Memory B cell (primary cell): Measurements from ENCODE around the gene KCMF1.

Experiments
- ATAC-seq: fragments of 150-1000 bp; cut with Tn5 transposase; 2 replicates; pipeline ENCODE4 v1.10.0; 2021; ENCODE audit warnings: low read depth, mild to moderate bottlenecking, moderate library complexity
- DNase-seq, 2 donors: peaks; one replicate each; pipeline ENCODE4 v3.0.0; 2022; ENCODE audit warnings: low spot score in 2 of 2
- H3K27ac Mint-ChIP-seq: one replicate; pipeline ENCODE4 v1.8.0; 2022; ENCODE audit warnings: mild to moderate bottlenecking, moderate library complexity, mixed read lengths
- H3K27me3 Mint-ChIP-seq: one replicate; pipeline ENCODE4 v1.8.0; 2022; ENCODE audit warnings: mixed read lengths
- H3K36me3 Mint-ChIP-seq: one replicate; pipeline ENCODE4 v1.8.0; 2022; ENCODE audit warnings: mild to moderate bottlenecking, mixed read lengths
- H3K4me1 Mint-ChIP-seq: one replicate; pipeline ENCODE4 v1.8.0; 2022; ENCODE audit warnings: mixed read lengths
- H3K4me3 Mint-ChIP-seq: one replicate; pipeline ENCODE4 v1.8.0; 2022; ENCODE audit warnings: mild to moderate bottlenecking, moderate library complexity, mixed read lengths
- H3K9me3 Mint-ChIP-seq: one replicate; pipeline ENCODE4 v1.8.0; 2022; ENCODE audit warnings: mixed read lengths

The KCMF1 gene

GRCh38 chr2:85049236-85049635 lies 78.3 kb downstream of the KCMF1 start:
- H3K4me1 Mint-ChIP-seq: no peaks in the 10 kb centered on the region
- H3K36me3 Mint-ChIP-seq: peaks cover 27% of the 10 kb centered on the region
- no peak overlapping the region for H3K27ac Mint-ChIP-seq
- no peaks in the 10 kb centered on the region for H3K27me3 Mint-ChIP-seq
- no peaks in the 10 kb centered on the region for H3K9me3 Mint-ChIP-seq
- no peak overlapping the region for H3K4me3 Mint-ChIP-seq
- ATAC-seq (no peak), DNase-seq (no peak)

- DNase-seq: no peak
- Mint-ChIP-seq H3K36me3 (peaks cover 20% of the 10 kb centered on the region), H3K27me3 (no peaks in the 10 kb centered on the region), H3K9me3 (no peaks in the 10 kb centered on the region), H3K4me1 (no peaks in the 10 kb centered on the region), H3K4me3 (no peak overlapping the region), H3K27ac (no peak overlapping the region)
- no peak for ATAC-seq
These were observed 82.8 kb downstream of the KCMF1 start for GRCh38 chr2:85053802-85054201.

DNA sequence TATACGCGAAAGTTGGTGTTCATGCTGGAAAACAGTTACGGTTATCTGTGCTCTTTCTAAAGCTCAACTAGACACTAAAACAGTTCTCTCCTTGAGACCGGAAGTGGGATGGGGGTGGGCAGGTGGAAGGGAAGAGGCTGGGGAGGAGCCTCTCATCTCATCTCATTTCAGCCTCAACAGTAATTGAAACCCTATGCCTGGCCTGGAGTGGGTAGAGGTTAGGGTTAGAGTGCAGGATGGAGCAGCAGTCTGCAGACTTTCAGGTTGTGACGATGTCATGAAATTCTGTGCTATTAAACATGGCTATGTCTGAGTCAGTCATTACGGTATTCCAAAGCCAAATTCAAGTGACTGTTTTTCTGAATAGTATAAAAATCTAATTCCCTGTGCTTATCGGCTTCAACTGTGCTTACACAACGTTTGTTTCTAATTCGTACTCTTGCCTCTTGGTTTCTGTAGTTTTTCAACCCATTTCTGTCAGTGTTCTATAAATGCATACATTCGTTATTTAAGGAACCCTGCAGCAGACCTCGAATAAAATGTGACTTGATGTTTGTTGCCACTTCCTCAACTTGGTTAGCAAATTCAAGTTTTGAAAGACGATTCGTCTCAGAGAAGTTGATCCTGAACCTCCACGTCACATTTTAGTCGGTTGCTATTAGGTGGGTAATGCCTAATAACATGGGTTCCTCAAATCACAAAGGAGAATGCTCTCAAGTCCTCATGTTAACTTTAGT lies 86.4 kb downstream of the KCMF1 start:
- ATAC-seq (no peak), DNase-seq (no peak)
- Mint-ChIP-seq H3K36me3 (peaks cover 10% of the 10 kb centered on the region), H3K9me3 (no peaks in the 10 kb centered on the region), H3K4me3 (no peak overlapping the region), H3K27me3 (peaks cover 3% of the 10 kb centered on the region), H3K4me1 (no peaks in the 10 kb centered on the region), H3K27ac (no peak overlapping the region)

DNA sequence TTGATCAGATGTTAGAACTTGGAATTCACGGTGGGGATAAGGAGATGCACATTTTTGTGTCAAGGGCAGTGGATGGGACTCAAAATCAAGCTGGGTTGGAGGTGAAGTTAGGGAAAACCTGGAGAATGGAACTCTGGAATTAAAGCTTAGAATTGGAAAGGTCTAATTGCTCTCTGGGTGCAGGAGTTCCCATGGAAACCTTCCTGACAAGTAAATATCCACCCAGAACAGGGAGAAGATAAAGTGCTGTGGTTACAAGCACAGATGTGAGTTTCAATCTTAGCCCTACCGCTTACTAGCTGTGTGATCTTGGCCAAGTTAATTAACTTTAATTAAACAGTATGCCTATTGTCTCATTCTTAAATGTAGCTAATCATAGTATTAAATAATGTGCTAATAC lies 90.9 kb downstream of the KCMF1 start:
- H3K27ac Mint-ChIP-seq: no peak overlapping the region
- peaks cover 5% of the 10 kb centered on the region for H3K4me1 Mint-ChIP-seq
- DNase-seq (no peak), ATAC-seq (no peak)
- H3K9me3 Mint-ChIP-seq: peaks cover 3% of the 10 kb centered on the region
- H3K4me3 Mint-ChIP-seq: no peak overlapping the region
- H3K27me3 Mint-ChIP-seq: peaks cover 16% of the 10 kb centered on the region
- no peaks in the 10 kb centered on the region for H3K36me3 Mint-ChIP-seq

DNA sequence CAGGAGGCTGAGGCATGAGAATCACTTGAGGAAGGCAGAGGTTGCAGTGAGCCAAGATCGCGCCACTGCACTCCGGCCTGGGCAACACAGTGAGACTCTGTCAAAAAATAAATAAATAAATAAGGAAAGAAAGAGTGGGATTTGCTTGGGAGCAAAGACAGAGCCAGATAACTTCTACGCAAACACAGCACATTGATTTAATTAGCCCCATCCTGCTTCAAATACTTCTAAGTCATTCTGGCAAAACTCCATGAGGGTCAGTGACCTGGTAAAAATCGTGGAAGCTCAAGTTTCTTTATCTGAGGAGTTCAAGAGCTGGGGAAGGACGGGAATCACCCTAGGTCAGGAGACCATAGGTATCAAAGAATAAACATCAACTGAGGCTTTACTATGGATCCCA lies 91.6 kb downstream of the KCMF1 start:
- H3K27ac Mint-ChIP-seq: no peak overlapping the region
- H3K9me3 Mint-ChIP-seq: peaks cover 3% of the 10 kb centered on the region
- H3K27me3 Mint-ChIP-seq: peaks cover 16% of the 10 kb centered on the region
- H3K4me3 Mint-ChIP-seq: no peak overlapping the region
- H3K36me3 Mint-ChIP-seq: no peaks in the 10 kb centered on the region
- ATAC-seq (no peak), DNase-seq (no peak)
- peaks cover 12% of the 10 kb centered on the region for H3K4me1 Mint-ChIP-seq

DNA sequence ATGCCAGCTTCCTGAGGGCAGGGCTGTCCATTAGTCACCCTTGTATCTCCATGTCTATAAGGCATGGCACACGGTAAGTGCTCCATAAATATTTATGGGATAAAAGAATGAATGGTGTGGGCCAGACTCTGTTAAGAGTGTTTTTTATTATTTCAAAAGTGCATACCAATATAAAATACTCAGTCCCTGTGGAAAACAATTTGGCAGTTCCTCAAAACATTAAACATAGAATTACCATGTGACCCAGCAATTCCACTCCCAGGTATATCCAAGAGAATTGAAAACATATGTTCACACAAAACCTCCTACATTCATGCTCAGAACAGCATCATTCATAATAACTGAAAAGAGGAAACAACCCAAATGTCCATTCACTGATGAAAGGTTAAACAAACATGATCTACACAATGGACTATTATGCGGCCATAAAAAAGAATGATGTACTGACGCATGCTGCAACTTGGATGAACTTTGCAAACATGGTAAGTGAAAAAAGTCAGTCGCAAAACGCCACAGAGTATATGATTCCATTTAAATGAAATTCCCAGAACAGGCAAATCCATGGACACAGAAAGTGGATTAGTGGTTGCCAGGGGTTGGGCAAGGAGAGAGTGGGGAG lies 93.1 kb downstream of the KCMF1 start:
- H3K27ac Mint-ChIP-seq: no peak overlapping the region
- peaks cover 3% of the 10 kb centered on the region for H3K9me3 Mint-ChIP-seq
- no peak overlapping the region for H3K4me3 Mint-ChIP-seq
- H3K4me1 Mint-ChIP-seq: peaks cover 12% of the 10 kb centered on the region
- DNase-seq: no peak
- peaks cover 16% of the 10 kb centered on the region for H3K27me3 Mint-ChIP-seq
- ATAC-seq: no peak
- H3K36me3 Mint-ChIP-seq: no peaks in the 10 kb centered on the region

GRCh38 chr2:85064927-85065577 lies 94.1 kb downstream of the KCMF1 start:
- peaks cover 16% of the 10 kb centered on the region for H3K27me3 Mint-ChIP-seq
- DNase-seq (no peak), ATAC-seq (no peak)
- peaks cover 12% of the 10 kb centered on the region for H3K4me1 Mint-ChIP-seq
- no peak overlapping the region for H3K4me3 Mint-ChIP-seq
- H3K27ac Mint-ChIP-seq: no peak overlapping the region
- H3K36me3 Mint-ChIP-seq: no peaks in the 10 kb centered on the region
- peaks cover 3% of the 10 kb centered on the region for H3K9me3 Mint-ChIP-seq

DNA sequence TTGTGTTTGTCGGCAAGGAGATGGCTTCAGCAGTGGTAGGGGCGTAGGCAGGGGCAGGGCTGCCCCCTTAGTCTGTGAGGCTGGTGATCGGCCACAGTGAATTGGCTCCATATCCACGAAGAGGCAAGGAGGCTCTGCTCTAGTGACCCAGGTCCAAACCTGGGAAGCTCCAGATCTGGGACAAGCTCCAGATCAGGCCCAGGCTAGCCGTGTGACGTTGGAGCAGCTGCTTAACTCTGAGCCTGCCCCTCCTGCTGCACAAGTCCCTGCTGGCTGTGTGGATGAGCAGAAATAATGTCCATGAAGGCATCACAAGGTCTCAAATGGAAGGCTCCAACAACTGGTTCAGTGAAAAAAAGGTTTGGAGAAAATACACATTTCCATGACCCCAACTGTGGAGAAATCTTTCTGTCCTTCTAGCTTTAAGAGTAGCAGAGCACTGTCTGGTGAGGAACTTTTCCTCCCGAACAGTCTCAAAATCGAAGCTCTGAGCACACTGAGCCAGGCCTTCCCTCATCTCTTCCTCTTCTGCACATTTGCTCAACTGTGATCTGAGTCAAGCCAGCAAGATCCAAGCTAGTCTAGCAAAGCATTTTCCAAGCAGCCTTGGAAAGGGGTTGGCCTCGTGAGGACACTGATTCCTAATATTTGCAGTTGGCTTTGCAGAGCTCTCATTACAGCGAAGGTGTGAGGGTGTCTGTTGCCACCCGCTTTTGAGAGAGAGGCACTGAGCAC lies 95.2 kb downstream of the KCMF1 start:
- peaks cover 16% of the 10 kb centered on the region for H3K27me3 Mint-ChIP-seq
- H3K4me3 Mint-ChIP-seq: no peak overlapping the region
- ATAC-seq (no peak), DNase-seq (no peak)
- no peaks in the 10 kb centered on the region for H3K36me3 Mint-ChIP-seq
- no peak overlapping the region for H3K27ac Mint-ChIP-seq
- peaks cover 3% of the 10 kb centered on the region for H3K9me3 Mint-ChIP-seq
- H3K4me1 Mint-ChIP-seq: peaks cover 12% of the 10 kb centered on the region

DNA sequence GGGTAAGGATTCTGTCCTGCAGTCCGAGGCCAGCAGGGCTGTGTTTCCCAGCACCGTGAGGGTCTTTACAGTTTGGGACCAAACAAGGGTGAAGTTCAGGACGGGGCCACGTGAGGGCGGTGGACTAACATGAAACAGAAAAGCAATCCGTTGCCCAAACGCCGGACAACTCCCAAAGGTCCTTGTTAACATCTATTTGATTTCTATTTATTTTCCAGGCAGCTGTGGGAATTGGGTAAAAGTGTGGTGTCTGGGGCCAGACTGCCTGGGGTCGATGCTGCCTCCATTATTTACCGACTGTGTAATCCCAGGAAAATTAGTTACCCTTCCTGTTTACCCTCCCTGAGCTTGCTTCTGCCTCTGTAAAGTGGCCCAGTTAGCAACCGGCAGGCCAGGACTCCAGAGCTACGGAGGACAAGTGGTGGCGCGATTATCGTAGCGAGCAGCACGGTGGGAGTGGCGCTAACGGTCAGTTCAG lies 96.0 kb downstream of the KCMF1 start:
- H3K9me3 Mint-ChIP-seq: peaks cover 3% of the 10 kb centered on the region
- no peak overlapping the region for H3K4me3 Mint-ChIP-seq
- H3K27ac Mint-ChIP-seq: no peak overlapping the region
- H3K4me1 Mint-ChIP-seq: peaks cover 12% of the 10 kb centered on the region
- no peaks in the 10 kb centered on the region for H3K36me3 Mint-ChIP-seq
- peak; percentile 44 for ATAC-seq
- peak; percentile 18 to 19 for DNase-seq
- H3K27me3 Mint-ChIP-seq: peaks cover 13% of the 10 kb centered on the region

GRCh38 chr2:85071096-85071495 lies 100.1 kb downstream of the KCMF1 start:
- no peak for ATAC-seq
- no peak overlapping the region for H3K27ac Mint-ChIP-seq
- H3K4me3 Mint-ChIP-seq: no peak overlapping the region
- H3K27me3 Mint-ChIP-seq: peaks cover 5% of the 10 kb centered on the region
- H3K9me3 Mint-ChIP-seq: no peaks in the 10 kb centered on the region
- no peak for DNase-seq
- H3K36me3 Mint-ChIP-seq: no peaks in the 10 kb centered on the region
- peaks cover 9% of the 10 kb centered on the region for H3K4me1 Mint-ChIP-seq

DNA sequence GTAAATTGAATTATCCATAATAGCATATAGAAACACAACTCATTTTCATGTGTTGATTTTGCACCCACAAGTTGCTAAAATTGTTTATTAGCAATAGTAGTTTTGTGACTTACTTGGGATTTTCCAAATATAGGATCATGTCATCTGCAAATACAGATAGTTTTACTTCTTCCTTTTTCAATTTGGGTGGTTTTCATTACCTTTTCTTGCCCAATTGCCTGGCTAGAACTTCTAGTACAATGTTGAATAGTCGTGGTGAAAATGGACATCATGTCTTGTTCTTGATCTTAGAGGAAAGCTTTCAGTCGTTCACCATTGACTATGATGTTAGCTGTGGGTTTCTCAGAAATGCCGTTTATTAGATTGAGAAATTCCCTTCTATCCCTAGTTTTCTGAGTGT lies 102.1 kb downstream of the KCMF1 start:
- no peak for DNase-seq
- H3K9me3 Mint-ChIP-seq: no peaks in the 10 kb centered on the region
- no peak overlapping the region for H3K4me3 Mint-ChIP-seq
- no peak overlapping the region for H3K27ac Mint-ChIP-seq
- ATAC-seq: no peak
- H3K4me1 Mint-ChIP-seq: peaks cover 7% of the 10 kb centered on the region
- peaks cover 14% of the 10 kb centered on the region for H3K27me3 Mint-ChIP-seq
- H3K36me3 Mint-ChIP-seq: no peaks in the 10 kb centered on the region

DNA sequence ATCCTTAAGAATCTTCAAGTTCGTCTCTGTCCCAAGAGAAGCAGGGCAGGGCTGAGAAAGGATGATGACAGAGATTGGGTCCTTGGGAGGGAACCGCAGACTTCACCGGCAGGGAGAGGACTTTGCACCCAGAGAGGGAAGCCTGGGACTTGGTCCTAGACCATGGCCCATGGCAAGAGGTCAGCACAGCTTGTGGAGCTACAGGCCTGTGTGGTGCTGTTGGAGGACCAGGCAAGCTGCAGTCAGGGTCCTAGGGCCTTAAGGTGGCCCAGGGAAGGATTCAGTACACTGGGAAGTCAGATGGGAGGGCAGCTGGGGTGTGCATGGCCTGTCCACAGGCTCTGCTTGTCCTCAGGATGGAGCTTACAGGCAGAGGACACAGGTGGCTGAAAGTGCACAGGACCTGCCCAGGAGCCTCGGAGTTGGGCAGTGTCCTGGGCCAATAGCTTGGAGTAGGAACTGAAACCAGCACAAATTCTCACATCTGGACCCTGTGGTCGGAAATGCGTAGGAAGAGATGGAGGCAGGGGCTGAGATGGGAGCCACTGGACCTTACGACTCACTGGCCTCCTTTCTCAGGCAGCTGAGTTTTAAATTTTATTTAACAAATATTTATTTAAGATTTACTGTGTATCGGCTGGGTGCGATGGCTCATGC lies 105.8 kb downstream of the KCMF1 start:
- no peak overlapping the region for H3K4me3 Mint-ChIP-seq
- H3K27ac Mint-ChIP-seq: no peak overlapping the region
- no peaks in the 10 kb centered on the region for H3K9me3 Mint-ChIP-seq
- ATAC-seq (peak; percentile 35), DNase-seq (no peak)
- no peaks in the 10 kb centered on the region for H3K36me3 Mint-ChIP-seq
- peaks cover 14% of the 10 kb centered on the region for H3K27me3 Mint-ChIP-seq
- peaks cover 12% of the 10 kb centered on the region for H3K4me1 Mint-ChIP-seq

- H3K4me3 Mint-ChIP-seq: no peak overlapping the region
- H3K27me3 Mint-ChIP-seq: peaks cover 15% of the 10 kb centered on the region
- H3K4me1 Mint-ChIP-seq: peaks cover 12% of the 10 kb centered on the region
- H3K9me3 Mint-ChIP-seq: peaks cover under 1% of the 10 kb centered on the region
- ATAC-seq (no peak), DNase-seq (no peak)
- H3K36me3 Mint-ChIP-seq: peaks cover 3% of the 10 kb centered on the region
- H3K27ac Mint-ChIP-seq: no peak overlapping the region
These were observed 107.0 kb downstream of the KCMF1 start for GRCh38 chr2:85077859-85078419.
